ENCODE measurements around the gene HEG1. TPM values are rescaled to one million over a fixed set of nuclear protein-coding genes. Genes with fewer than 3 reads are reported as not detected.

Gene HEG1
- total RNA-seq, 1 experiment from 2014 or later = 14.6 TPM

GRCh38 chr3:125005676-125006075 lies 50.1 kb downstream of the HEG1 start:
- Mint-ChIP-seq H3K27me3 (ENCODE audit: low read depth) (no peaks in the 10 kb centered on the region), H3K9me3 (no peaks in the 10 kb centered on the region), H3K4me1 (peaks cover 6% of the 10 kb centered on the region; the same call in 1 of the 2 replicates), H3K27ac (no peak overlapping the region), H3K4me3 (no peak overlapping the region), H3K36me3 (peaks cover 18% of the 10 kb centered on the region)
- TF ChIP-seq JUN (CRISPR knock-in tag; IDR thresholded peaks at IDR 0.05) (no peak), ERG (CRISPR knock-in tag; IDR thresholded peaks at IDR 0.05) (no peak), ZMAT4 (CRISPR knock-in tag; IDR thresholded peaks at IDR 0.05) (no peak), ZNF425 (CRISPR knock-in tag; conservative IDR thresholded peaks at IDR 0.05) (no peak), ATF1 (CRISPR knock-in tag; IDR thresholded peaks at IDR 0.05) (no peak), NFATC4 (CRISPR knock-in tag; IDR thresholded peaks at IDR 0.05) (no peak), ATF3 (CRISPR knock-in tag; conservative IDR thresholded peaks at IDR 0.05) (no peak)
- DNase-seq (ENCODE audit: low spot score) = no peak
- POLR2A ChIA-PET = no interaction called here
- ATAC-seq = no peak
- CTCF ChIA-PET = no interaction called here

- CTCF ChIA-PET = no interaction called here
- no peak for DNase-seq (ENCODE audit: low spot score)
- no peaks in the 10 kb centered on the region for H3K9me3 Mint-ChIP-seq
- POLR2A ChIA-PET = no interaction called here
- H3K4me3 Mint-ChIP-seq = no peak overlapping the region
- H3K36me3 Mint-ChIP-seq = peaks cover 18% of the 10 kb centered on the region
- H3K27ac Mint-ChIP-seq = no peak overlapping the region
- no peak for ATAC-seq
- no peaks in the 10 kb centered on the region for H3K27me3 Mint-ChIP-seq (ENCODE audit: low read depth)
- TF ChIP-seq NR2C2 (CRISPR knock-in tag; IDR thresholded peaks at IDR 0.05) (no peak), ZNF219 (CRISPR knock-in tag; IDR thresholded peaks at IDR 0.05; ENCODE audit: borderline replicate concordance) (no peak), HMGXB4 (CRISPR knock-in tag; IDR thresholded peaks at IDR 0.05) (no peak), FOXP4 (CRISPR knock-in tag; IDR thresholded peaks at IDR 0.05) (no peak), EMX1 (CRISPR knock-in tag; IDR thresholded peaks at IDR 0.05) (no peak)
- H3K4me1 Mint-ChIP-seq = peaks cover 7% of the 10 kb centered on the region
Observed at GRCh38 chr3:125005222-125005621, 50.6 kb downstream of the HEG1 start.

GRCh38 chr3:125003859-125004595 lies 51.8 kb downstream of the HEG1 start:
- DNase-seq (ENCODE audit: low spot score) (no peak), ATAC-seq (no peak)
- H3K36me3 Mint-ChIP-seq = peaks cover 12% of the 10 kb centered on the region
- H3K4me1 Mint-ChIP-seq = peaks cover 15% of the 10 kb centered on the region
- no peaks in the 10 kb centered on the region for H3K9me3 Mint-ChIP-seq
- no peaks in the 10 kb centered on the region for H3K27me3 Mint-ChIP-seq (ENCODE audit: low read depth)
- H3K27ac Mint-ChIP-seq = no peak overlapping the region
- H3K4me3 Mint-ChIP-seq = no peak overlapping the region
- POLR2A ChIA-PET = no interaction called here
- CTCF ChIA-PET = interaction anchor here (1.8 kb wide), 1 partner anchor 12 kb away, joined by 4 read pairs; no protein-coding TSS in a partner anchor
- no peak for TF ChIP-seq PREB (CRISPR knock-in tag; IDR thresholded peaks at IDR 0.05; ENCODE audit: borderline replicate concordance)
- TF ChIP-seq ZNF263 (CRISPR knock-in tag; IDR thresholded peaks at IDR 0.05; ENCODE audit: low read depth) = no peak
- TF ChIP-seq ESRRA (CRISPR knock-in tag; IDR thresholded peaks at IDR 0.05; ENCODE audit: borderline replicate concordance) = no peak
- no peak for TF ChIP-seq SOX15 (CRISPR knock-in tag; IDR thresholded peaks at IDR 0.05)
- TF ChIP-seq NR1H2 (CRISPR knock-in tag; IDR thresholded peaks at IDR 0.05) = no peak
- no peak for TF ChIP-seq ATF2 (CRISPR knock-in tag; IDR thresholded peaks at IDR 0.05; ENCODE audit: borderline replicate concordance, low read depth)
- TF ChIP-seq ZNF423 (CRISPR knock-in tag; IDR thresholded peaks at IDR 0.05) = no peak
- no peak for TF ChIP-seq TEAD1 (CRISPR knock-in tag; IDR thresholded peaks at IDR 0.05)
- no peak for TF ChIP-seq MLX (CRISPR knock-in tag; IDR thresholded peaks at IDR 0.05)
